ENCODE data around the gene LILRB1.

DNA sequence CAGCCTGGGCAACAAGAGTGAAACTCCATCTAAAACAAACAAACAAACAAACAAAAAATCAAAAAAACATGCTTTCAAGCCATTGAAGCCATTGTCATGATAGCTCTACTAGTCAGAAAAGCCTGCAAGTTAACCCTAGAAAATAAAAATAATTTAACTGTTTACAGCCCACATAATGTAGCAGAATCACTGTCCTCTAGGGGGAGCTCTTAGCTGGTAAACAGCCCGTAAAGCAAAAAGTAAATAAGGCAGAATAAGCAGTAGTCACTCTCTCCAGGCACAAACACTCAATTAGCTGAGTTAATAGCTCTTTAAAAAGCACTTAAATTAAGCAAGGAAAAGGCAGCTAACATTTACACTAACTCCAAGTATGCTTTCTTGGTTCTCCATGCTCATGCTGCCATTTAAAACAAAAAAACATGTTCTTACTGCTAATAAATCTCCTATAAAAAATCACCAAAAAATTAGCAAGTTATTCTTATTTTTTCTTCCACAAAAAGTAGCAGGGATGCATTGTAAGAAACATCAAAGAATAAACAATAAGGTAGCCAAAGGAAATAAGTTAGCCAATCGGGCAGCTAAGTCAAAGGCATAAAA is 43.8 kb downstream of the LILRB1 start:
- TF ChIP-seq POLR2A (IDR thresholded peaks at IDR 0.05) = no peak
- TF ChIP-seq POLR2AphosphoS5 (IDR thresholded peaks at IDR 0.05) = no peak
